ENCODE data around the gene FUCA2. TPM values are rescaled to one million over a fixed set of nuclear protein-coding genes. Genes with fewer than 3 reads are reported as not detected.

FUCA2 gene
- total and polyA plus RNA-seq, 2 of the 8 experiments (the other 6 are each of a cell fraction or from before 2014, with no cell fraction given): 24.2 to 47.2 TPM

- TF ChIP-seq YY1 (IDR thresholded peaks at IDR 0.05; ENCODE audit: low read depth, low read length): no peak
- TF ChIP-seq HDAC2 (IDR thresholded peaks at IDR 0.05; ENCODE audit: borderline replicate concordance in 1 of 2, low read depth in 2 of 2, low read length in 2 of 2): no peak
- TF ChIP-seq USF2 (IDR thresholded peaks at IDR 0.05; ENCODE audit: low read length): no peak
- TF ChIP-seq EGR1 (IDR thresholded peaks at IDR 0.05; ENCODE audit: borderline replicate concordance, low read depth, low read length): no peak
- TF ChIP-seq RXRA (IDR thresholded peaks at IDR 0.05; ENCODE audit: insufficient read depth, low read depth, low read length): no peak
- no peak for TF ChIP-seq KDM1A (IDR thresholded peaks at IDR 0.05; ENCODE audit: borderline replicate concordance, low read length)
- TF ChIP-seq HDAC6 (IDR thresholded peaks at IDR 0.05; ENCODE audit: low read depth, low read length): no peak
- no peak overlapping the region for H3K4ac ChIP-seq (replicated peaks; ENCODE audit: insufficient read length, low read depth, low read length)
- DNase-seq (ENCODE audit: low read depth in 1 of 2, low spot score in 2 of 2) (no peak), FAIRE-seq (no peak)
- H3K79me2 ChIP-seq (ENCODE audit: control insufficient read depth in 1 of 2, insufficient read depth in 2 of 2, low read length in 2 of 2): no peaks in the 10 kb centered on the region
- H2BK12ac ChIP-seq (ENCODE audit: low read depth, low read length): no peak overlapping the region
- H2BK15ac ChIP-seq (ENCODE audit: low read length): no peak overlapping the region
- no peak overlapping the region for H3K18ac ChIP-seq (ENCODE audit: extremely low read depth, low read length)
- H2BK5ac ChIP-seq (ENCODE audit: low read depth, low read length): no peak overlapping the region
- peaks cover 0 to 2% (median 0%) of the 10 kb centered on the region in 4 experiments; a peak in 2 of 7 replicates for H3K4me1 ChIP-seq (replicated peaks in 1 of 4; ENCODE audit: control insufficient read depth in 3 of 4, insufficient read depth in 4 of 4, low read length in 3 of 4)
- no peak overlapping the region for H3K4me3 ChIP-seq (ENCODE audit: extremely low read depth in 1 of 4, insufficient read depth in 2 of 4, low read depth in 3 of 4, low read length in 4 of 4)
- POLR2A ChIA-PET (ENCODE audit: partially characterized antibody): no interaction called here
- H4K8ac ChIP-seq (ENCODE audit: extremely low read depth, insufficient read depth, low read length): no peak overlapping the region
- H3K27ac ChIP-seq (ENCODE audit: low read depth, low read length): no peak overlapping the region
- H3K27me3 ChIP-seq (replicated peaks in 1 of 4; ENCODE audit: control insufficient read depth in 3 of 4, extremely low read depth in 1 of 4, insufficient read depth in 3 of 4, low read length in 3 of 4): no peaks in the 10 kb centered on the region
- no peak overlapping the region for H4K91ac ChIP-seq (replicated peaks; ENCODE audit: insufficient read length, low read length)
- H3K56ac ChIP-seq (replicated peaks; ENCODE audit: insufficient read length, low read depth, low read length): no peak overlapping the region
- no peak overlapping the region for H3K4me2 ChIP-seq (ENCODE audit: insufficient read depth in 1 of 2, low read depth in 2 of 2, low read length in 2 of 2)
- H3K79me1 ChIP-seq (ENCODE audit: low read depth, low read length): no peaks in the 10 kb centered on the region
- no peaks in the 10 kb centered on the region for H4K20me1 ChIP-seq (replicated peaks in 1 of 2; ENCODE audit: control insufficient read depth in 1 of 2, insufficient read depth in 2 of 2, low read length in 2 of 2)
- no peak overlapping the region for H2BK20ac ChIP-seq (ENCODE audit: low read length)
- H4K5ac ChIP-seq (ENCODE audit: insufficient read length, low read depth, low read length): no peak overlapping the region
- H3K9ac ChIP-seq (replicated peaks in 1 of 4; ENCODE audit: extremely low read depth in 1 of 4, low read depth in 3 of 4, low read length in 3 of 4): no peak overlapping the region
- H2BK120ac ChIP-seq (replicated peaks; ENCODE audit: low read depth, low read length): no peak overlapping the region
- no peaks in the 10 kb centered on the region; the same call in 1 of the 2 replicates for H3K23me2 ChIP-seq (ENCODE audit: low read depth, low read length)
- no peak overlapping the region for H2AK5ac ChIP-seq (ENCODE audit: low read depth, low read length)
- no peaks in the 10 kb centered on the region for H3K36me3 ChIP-seq (ENCODE audit: control insufficient read depth in 2 of 4, insufficient read depth in 4 of 4, low read length in 3 of 4)
- H2AFZ ChIP-seq (ENCODE audit: low read length): no peak overlapping the region
- H3K23ac ChIP-seq (ENCODE audit: insufficient read length): no peak overlapping the region
- no peak overlapping the region for H3K14ac ChIP-seq (ENCODE audit: insufficient read length)
- 90% methylated on average over 3 of the region's 3 CpGs; no CpG with 5 or more reads in 1 of the 2 experiments for WGBS, 2 experiments (ENCODE audit: extremely low coverage in 1 of 2, insufficient coverage in 1 of 2, insufficient read length in 1 of 2, insufficient replicate concordance in 2 of 2, low coverage in 1 of 2, low lambda C conversion rate in 2 of 2, missing lambda C conversion rate in 1 of 2)
- CTCF ChIA-PET (ENCODE audit: partially characterized antibody): interaction anchor here (0.7 to 2.5 kb wide), 6 partner anchors 17 to 54 kb away, joined by 3 to 9 read pairs (median 4); partner anchors contain the start of gene FUCA2
- H3K9me3 ChIP-seq (ENCODE audit: insufficient read depth in 2 of 2, low read depth in 1 of 2, low read length in 1 of 2): no peaks in the 10 kb centered on the region
Observed at GRCh38 chr6:143559051-143559660, 47.6 kb upstream of the FUCA2 start.

Data from H1 (cell line).